KBM-7 (cell line): ENCODE data around the gene NAA80.

Experiments used
- DNase-seq: peaks from one replicate; pipeline ENCODE4 v3.0.0-alpha.2; 2015
- in situ Hi-C: fragments of 300-500 bp; cut with MboI; formaldehyde crosslinking; loops from 2 replicates; pipeline ENCODE4 v1.14.3; 2020; ENCODE audit warnings: low sequenced_read_pairs, low pct_unique_long_range_greater_than_20kb, mixed read lengths

Gene NAA80, protein sequence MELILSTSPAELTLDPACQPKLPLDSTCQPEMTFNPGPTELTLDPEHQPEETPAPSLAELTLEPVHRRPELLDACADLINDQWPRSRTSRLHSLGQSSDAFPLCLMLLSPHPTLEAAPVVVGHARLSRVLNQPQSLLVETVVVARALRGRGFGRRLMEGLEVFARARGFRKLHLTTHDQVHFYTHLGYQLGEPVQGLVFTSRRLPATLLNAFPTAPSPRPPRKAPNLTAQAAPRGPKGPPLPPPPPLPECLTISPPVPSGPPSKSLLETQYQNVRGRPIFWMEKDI

DNA sequence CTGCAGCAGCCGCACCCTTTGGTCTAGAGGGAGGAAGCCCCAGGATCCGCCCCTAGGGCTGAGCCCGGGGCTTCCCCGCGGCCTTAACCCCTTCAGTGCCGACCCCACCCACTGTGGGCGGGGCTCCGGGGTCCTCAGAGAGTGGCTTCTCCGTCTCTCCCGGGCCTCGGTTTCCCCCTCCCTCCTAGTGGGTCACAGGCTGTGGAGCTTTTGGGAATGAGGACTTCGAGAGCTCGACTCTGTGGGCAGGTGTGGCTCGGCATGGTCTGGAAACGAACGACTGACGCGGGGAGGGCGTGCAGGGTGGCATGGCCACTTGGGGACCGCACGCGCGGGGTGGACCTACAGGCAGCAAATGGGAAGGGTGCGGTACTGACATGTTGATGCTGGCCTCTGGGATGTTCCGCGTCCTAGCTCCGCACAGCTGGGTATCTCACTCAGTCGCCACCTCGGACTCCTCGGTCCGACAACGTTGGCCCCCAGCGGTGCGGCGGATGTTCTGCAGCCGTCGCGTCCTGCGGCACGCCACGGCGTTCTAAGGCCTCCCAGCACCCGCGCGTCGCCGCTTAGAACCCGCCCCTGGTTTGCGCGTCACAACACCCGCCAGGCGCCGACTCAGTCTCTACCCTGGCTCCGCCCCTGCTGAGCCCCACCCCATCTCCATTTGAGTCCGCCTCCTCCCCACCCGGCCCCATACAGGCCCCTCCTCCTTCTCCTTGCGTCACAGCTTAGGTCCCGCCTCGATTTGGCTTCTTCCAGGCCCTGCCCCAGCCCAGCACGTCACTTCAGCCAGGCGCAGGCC is at the start of gene NAA80, which contains the start of gene HYAL3:
Gene NAA80 (minus strand): TSS at position 570 of the 802 bp plus-strand sequence. CDS start 1,942 bp downstream, outside the sequence.
Gene HYAL3 (minus strand): TSS at position 570 of the 802 bp plus-strand sequence. CDS start 3,803 bp downstream, outside the sequence.
- peak; percentile 99 for DNase-seq
- in situ Hi-C loops = no loop called here

DNA sequence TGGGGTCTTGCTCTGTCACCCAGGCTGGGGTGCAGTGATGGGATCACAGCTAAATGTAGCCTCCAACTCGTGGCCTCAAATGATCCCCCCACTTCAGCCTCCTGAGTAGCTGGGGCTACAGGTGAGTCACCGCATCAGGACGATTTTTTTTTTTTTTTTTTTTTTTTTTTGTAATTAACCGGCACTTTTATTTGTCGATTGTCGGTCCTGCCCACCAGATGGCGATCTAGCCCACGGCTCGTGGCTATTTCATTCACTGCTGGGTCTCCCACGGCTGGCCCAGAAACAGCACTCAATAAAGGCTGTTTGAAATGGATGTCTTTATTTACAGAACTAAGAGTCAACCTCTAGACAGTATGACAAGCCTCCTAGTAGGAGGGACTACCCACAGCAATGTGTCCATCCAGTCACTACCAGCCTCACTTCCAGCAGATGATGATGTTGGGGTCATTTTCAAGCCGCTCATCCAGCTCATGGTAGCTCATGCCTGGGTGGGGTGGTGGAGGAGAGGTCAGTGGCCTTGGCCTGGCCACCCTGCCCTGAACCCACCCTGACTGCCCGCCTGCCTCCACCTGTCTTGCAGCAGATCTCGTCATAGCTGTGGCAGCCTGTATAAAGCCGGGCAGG is 48.1 kb upstream of the NAA80 start:
- in situ Hi-C loops = no loop called here
- peak; percentile 81 for DNase-seq

- in situ Hi-C loops = no loop called here
- no peak for DNase-seq
Observed at GRCh38 chr3:50345586-50346234, 46.5 kb upstream of the NAA80 start, which contains the start of gene ZMYND10. ZMYND10 (minus strand) TSS chr3:50345732; CDS start chr3:50345579, 153 bp downstream.

DNA sequence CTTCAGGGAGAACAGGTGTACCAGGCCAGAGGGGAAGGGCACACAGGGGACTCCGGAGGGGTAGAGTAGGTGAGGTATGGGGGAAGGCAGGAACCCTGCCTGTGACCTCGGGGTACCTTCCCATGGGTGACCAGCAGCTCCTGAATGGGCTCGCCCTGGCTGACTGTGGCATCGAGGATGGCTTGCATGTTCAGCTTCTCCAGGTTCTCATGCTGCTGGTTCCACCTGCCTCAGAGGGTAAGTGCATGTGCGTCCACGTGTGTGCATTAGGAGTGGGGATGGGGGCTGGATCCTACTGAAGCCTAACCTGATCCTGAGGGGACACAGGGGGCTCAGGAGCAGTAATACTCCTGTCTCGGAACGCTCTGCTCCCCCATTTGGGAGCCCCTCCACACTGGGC is 45.8 kb upstream of the NAA80 start:
- no peak for DNase-seq
- in situ Hi-C loops = no loop called here

DNA sequence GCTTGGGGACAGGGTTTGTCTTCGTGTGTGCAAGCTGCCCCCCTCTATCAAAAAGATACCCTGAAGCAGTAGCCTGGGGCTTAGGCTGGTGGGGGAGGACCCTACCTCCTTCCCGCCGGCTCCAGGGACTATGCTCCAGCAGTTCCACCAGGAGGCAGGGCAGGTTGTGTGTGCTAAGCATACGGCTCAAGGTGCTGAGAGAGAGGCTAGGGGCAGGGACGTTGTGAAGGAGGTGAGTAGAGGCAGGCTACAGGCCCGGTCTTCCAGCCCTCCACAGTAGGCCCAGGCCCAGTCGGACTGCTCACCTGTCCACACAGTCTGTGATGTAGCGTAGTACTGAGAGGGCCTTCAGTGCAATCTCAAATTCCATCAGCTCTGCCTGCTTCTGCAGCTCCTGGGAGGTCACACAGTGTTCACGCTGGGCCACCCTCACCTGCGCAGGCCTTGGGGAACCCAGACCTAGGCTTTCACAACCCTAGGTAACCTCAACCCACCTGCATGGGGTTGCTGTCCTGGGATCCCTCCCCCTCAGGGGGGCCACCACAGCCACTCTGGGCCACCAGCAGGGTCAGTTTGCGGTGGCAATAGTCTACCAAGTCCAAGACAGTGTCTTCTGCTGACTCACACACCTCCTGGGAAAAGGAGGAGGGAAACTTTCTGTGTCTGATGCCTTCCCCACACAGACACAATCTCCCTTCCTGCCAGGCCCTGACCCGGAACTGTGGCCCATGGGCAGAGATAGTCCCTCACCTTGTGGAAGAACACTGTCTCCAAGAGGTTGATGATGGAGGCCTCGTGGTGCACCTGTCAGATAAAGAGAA is 43.8 kb upstream of the NAA80 start:
- no peak for DNase-seq
- in situ Hi-C loops = no loop called here

GRCh38 chr3:50341996-50342650 is 42.9 kb upstream of the NAA80 start:
- in situ Hi-C loops = no loop called here
- DNase-seq = no peak

GRCh38 chr3:50341537-50341936 is 42.3 kb upstream of the NAA80 start:
- in situ Hi-C loops = no loop called here
- no peak for DNase-seq

GRCh38 chr3:50340448-50341329 is 41.5 kb upstream of the NAA80 start, which contains the start of gene RASSF1:
RASSF1 (minus strand) TSS chr3:50340836; CDS start chr3:50340805, 31 bp downstream.
- peak; percentile 90 for DNase-seq
- in situ Hi-C loops = no loop called here

DNA sequence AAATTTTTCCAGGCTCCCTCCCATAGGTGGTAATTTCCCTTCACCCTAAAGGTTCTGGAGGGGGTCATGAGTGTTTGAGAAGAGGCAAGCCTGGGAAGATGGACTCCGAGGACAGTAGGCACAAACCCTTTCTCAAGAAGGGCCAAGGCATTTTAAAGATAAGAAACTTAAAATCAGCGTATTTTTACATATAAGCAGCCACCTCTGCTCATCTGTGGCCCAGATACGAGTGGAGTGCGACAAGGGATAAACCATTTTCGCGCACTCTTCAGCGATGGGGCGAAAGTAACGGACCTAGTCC is 40.9 kb upstream of the NAA80 start:
- DNase-seq = no peak
- in situ Hi-C loops = no loop called here

- in situ Hi-C loops = no loop called here
- no peak for DNase-seq
Observed at GRCh38 chr3:50339485-50340146, 40.4 kb upstream of the NAA80 start.

DNA sequence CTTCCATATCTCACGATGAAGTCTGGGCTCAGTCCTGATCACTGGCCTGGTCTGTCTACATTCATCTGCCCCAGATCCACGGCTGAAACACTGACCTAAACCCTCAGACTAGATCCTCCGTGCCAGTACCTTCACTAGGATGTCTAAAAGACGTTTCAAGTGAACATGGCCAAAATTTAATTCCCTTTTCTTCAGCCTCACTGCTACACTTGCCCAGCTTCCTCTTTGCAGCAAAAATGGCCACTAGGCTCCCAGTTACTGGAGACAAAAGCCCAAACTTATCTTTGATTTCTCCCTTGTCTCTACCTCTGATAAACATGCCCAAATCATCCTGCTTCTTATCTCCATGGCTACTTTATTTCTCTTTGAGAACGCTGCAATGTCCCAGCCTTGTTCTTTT is 39.8 kb upstream of the NAA80 start:
- peak; percentile 68 for DNase-seq
- in situ Hi-C loops = no loop called here

GRCh38 chr3:50337175-50337861 is 38.1 kb upstream of the NAA80 start:
- in situ Hi-C loops = no loop called here
- DNase-seq = peak; percentile 99

GRCh38 chr3:50336452-50337174 is 37.4 kb upstream of the NAA80 start:
- DNase-seq = no peak
- in situ Hi-C loops = no loop called here

DNA sequence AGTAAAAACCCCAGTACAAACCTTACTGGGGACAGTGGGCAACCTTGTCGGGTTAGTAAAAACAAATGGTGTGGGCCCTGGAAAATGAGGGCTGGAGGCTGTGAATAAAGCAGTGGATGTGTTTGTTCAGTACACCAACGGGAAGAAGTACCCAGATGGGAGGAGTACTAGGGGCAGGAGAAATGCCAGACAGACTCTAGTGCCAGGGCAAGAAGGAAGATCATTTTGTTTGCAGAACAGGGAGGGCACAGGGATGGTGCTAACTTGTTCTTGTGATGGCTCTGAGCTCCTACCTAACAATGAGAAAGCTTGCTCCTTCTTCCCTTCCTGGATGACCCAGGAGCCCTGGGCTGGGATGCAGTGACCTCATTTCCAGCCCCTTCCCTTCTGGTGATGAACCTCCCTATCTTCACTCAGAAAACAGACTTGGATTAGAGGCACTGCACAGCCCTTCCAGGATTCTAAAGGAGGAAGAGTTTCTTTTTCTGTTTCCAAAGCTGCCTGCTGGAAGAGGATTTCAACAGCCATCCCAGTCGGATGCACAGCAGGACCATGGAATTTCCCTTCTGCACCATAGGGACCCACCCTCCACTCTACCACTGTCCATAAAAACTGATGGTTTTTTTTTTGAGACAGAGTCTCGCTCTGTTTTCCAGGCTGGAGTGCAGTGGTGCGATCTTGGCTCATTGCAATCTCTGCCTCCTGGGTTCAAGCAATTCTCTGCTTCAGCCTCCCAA is 35.3 kb upstream of the NAA80 start:
- DNase-seq = no peak
- in situ Hi-C loops = no loop called here

DNA sequence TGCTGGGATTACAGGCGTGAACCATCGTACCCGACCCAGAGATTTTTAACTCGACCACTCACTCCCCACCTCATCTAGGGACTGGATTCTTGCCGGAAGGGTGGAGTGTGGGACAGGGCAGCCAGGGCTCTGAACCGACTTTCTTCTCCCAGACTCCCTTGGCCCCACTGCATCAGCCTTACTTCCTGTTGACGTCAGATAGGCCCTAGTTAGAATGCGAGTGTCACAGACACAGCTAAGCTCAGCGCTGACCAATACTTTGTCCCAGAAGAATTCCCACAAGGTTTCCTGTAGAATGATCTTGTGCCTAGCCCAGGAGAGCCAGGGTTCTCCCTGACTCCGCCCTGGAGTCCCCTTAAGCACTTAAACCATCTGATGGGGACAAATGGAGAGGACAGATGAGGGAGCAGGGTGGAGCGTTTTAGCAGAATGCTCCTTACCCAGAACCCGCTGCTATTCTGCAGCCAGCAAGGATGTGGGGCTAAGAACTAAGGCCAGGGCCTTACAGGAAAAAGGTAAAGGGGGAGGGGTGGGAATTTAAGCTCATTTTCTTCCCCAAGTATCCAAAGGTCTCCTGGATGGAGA is 34.6 kb upstream of the NAA80 start:
- no peak for DNase-seq
- in situ Hi-C loops = no loop called here
